AG09319 (cell line): ENCODE data around the gene RSBN1L.

Experiments used
- DNase-seq: peaks from one replicate; pipeline ENCODE4 v3.0.0-alpha.2; 2010; ENCODE audit warnings: low read depth; ENCODE audit errors: extremely low read depth
- TF ChIP-seq, protein P1 (sequence below): IDR thresholded peaks from 2 replicates; pipeline ENCODE4 v1.5.1; 2011; ENCODE audit warnings: low read depth, mild to moderate bottlenecking, inconsistent platforms, low read length, moderate library complexity

RSBN1L gene

GRCh38 chr7:77806425-77806824 lies 110.2 kb downstream of the RSBN1L start:
- DNase-seq, result no peak
- TF ChIP-seq, protein P1, sequence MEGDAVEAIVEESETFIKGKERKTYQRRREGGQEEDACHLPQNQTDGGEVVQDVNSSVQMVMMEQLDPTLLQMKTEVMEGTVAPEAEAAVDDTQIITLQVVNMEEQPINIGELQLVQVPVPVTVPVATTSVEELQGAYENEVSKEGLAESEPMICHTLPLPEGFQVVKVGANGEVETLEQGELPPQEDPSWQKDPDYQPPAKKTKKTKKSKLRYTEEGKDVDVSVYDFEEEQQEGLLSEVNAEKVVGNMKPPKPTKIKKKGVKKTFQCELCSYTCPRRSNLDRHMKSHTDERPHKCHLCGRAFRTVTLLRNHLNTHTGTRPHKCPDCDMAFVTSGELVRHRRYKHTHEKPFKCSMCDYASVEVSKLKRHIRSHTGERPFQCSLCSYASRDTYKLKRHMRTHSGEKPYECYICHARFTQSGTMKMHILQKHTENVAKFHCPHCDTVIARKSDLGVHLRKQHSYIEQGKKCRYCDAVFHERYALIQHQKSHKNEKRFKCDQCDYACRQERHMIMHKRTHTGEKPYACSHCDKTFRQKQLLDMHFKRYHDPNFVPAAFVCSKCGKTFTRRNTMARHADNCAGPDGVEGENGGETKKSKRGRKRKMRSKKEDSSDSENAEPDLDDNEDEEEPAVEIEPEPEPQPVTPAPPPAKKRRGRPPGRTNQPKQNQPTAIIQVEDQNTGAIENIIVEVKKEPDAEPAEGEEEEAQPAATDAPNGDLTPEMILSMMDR, result no peak

GRCh38 chr7:77808517-77808916 lies 112.3 kb downstream of the RSBN1L start:
- no peak for DNase-seq
- TF ChIP-seq, protein P1, result no peak

GRCh38 chr7:77811516-77812289 lies 115.4 kb downstream of the RSBN1L start:
- DNase-seq, result no peak
- TF ChIP-seq, protein P1, result no peak

DNA sequence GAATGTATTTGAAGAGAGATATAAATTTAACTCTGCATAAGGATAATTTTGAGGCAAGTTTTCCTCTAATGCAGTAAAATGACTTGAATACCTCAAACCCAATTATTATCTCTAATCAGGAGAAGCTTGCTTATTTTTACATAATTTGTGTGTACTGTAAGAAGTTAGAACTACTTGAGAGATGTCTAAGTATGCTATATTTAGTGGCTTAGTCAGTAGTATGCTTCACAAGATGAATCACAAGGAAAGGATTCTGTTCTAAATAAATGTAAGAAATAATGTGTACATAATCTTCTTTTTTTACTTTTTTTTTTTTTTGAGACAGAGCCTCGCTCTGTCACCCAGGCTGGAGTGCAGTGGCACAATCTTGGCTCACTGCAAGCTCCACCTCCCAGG lies 116.0 kb downstream of the RSBN1L start:
- no peak for DNase-seq
- TF ChIP-seq, protein P1, result no peak

- TF ChIP-seq, protein P1, result no peak
- no peak for DNase-seq
Observed at GRCh38 chr7:77813180-77813579, 116.9 kb downstream of the RSBN1L start.

GRCh38 chr7:77819021-77819420 lies 122.8 kb downstream of the RSBN1L start:
- TF ChIP-seq, protein P1, result no peak
- no peak for DNase-seq

DNA sequence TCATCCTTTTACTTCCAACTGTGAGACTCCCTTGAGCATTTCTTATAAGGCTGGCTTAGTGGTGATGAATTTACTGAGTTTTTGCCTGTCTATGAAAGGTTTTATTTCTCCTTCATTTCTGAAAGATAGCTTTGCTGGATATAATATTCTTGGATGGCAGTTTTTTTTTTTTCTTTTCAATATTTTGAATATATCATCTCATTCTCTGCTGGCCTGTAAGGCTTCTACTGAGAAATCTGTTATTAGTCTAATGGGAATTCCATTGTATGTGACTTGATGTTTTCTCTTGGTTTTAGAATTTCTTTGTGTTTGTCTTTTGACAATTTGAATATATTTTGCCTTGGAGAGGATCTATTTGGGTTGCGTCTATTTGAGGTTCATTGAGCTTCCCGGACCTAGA lies 124.7 kb downstream of the RSBN1L start:
- TF ChIP-seq, protein P1, result no peak

More for the DNA sequence above, 124.7 kb downstream of the RSBN1L start:
- DNase-seq, result no peak
